WI38 (cell line): ENCODE results near the gene ANXA9.

ENCODE experiments used
- H3K4me3 ChIP-seq: 2 replicates; pipeline ENCODE4 v1.5.1; 2011; ENCODE audit warnings: low read depth, mild to moderate bottlenecking, control low read depth, low read length
- TF ChIP-seq, protein P1 (sequence below): IDR thresholded peaks from 2 replicates; pipeline ENCODE4 v1.5.1; 2012; ENCODE audit warnings: low read depth, mild to moderate bottlenecking, control low read depth, low read length

ANXA9 gene

DNA sequence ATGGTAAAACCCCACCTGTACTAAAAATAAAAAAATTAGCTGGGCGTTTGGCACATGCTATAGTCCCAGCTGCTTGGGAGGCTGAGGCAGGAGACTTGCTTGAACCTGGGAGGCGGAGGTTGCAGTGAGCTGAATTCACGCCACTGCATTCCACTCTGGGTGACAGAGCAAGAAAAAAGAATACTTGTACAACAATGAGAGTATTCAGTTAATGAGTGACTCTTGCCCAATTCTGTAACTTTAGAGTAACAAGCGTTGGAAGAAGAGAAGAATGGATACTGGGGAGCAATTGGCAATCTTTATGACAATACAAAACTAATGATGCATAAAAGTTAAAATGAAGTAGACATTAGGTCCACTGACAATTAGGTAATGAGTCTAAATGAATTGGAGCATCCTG, 10.5 kb downstream of the ANXA9 start:
- TF ChIP-seq, protein P1, sequence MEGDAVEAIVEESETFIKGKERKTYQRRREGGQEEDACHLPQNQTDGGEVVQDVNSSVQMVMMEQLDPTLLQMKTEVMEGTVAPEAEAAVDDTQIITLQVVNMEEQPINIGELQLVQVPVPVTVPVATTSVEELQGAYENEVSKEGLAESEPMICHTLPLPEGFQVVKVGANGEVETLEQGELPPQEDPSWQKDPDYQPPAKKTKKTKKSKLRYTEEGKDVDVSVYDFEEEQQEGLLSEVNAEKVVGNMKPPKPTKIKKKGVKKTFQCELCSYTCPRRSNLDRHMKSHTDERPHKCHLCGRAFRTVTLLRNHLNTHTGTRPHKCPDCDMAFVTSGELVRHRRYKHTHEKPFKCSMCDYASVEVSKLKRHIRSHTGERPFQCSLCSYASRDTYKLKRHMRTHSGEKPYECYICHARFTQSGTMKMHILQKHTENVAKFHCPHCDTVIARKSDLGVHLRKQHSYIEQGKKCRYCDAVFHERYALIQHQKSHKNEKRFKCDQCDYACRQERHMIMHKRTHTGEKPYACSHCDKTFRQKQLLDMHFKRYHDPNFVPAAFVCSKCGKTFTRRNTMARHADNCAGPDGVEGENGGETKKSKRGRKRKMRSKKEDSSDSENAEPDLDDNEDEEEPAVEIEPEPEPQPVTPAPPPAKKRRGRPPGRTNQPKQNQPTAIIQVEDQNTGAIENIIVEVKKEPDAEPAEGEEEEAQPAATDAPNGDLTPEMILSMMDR: no peak
- H3K4me3 ChIP-seq: no peak overlapping the region

DNA sequence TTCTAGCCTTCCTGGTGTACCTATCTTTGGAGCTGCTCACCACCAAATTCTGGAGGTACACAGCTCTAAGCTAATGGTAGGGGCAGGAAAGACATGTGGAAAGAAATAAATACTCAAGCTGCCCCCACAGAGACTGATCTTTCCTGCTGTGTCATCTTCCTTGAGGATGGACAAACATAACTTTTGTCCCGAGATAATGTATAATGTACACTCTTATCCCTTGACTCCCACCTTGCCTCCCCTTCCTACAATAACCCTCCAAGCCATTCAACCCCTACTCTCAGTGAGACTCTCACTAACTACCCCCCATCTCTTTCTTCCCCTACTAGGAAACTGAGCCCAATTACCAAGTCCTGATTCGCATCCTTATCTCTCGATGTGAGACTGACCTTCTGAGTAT, 12.2 kb downstream of the ANXA9 start:
- TF ChIP-seq, protein P1: no peak

DNA sequence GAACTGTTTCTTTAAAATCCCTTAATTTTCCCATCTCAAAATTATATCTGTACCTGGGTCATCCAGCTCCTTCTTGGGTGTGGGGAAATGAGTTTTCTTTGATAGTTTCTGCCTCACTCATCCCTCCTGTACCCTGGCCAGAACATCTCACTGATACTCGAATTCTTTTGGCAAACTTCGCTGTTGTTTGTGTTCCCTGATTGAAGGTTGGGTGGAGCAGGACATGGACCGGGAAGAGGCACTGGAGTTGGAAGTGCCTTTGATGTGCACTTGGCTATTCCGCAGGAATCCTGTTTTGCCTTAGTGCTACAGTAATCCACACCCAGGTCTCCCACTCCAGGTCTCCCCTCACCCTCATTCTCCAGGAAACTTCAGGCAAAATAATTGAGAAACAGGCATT, 13.4 kb downstream of the ANXA9 start:
- TF ChIP-seq, protein P1: no peak
- no peak overlapping the region for H3K4me3 ChIP-seq

More for the DNA sequence above, 12.2 kb downstream of the ANXA9 start:
- no peak overlapping the region for H3K4me3 ChIP-seq

DNA sequence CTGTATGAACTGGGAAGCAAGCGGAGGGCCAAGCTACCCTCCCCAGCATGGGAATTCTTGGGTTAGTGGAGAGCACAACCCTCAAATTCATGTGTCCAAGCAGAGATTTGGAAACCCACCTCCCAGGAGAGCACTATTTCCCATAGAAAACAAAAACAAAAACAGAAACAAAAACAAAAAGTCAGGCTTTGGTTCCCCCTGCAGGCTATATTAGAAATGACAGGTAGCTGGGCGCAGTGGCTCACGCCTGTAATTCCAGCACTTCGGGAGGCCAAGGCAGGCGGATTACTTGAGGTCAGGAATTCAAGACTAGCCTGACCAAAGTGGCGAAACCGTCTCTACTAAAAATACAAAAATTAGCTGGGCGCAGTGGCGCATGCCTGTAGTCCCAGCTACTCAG, 13.8 kb downstream of the ANXA9 start:
- TF ChIP-seq, protein P1: peak; percentile 67
- H3K4me3 ChIP-seq: no peak overlapping the region

DNA sequence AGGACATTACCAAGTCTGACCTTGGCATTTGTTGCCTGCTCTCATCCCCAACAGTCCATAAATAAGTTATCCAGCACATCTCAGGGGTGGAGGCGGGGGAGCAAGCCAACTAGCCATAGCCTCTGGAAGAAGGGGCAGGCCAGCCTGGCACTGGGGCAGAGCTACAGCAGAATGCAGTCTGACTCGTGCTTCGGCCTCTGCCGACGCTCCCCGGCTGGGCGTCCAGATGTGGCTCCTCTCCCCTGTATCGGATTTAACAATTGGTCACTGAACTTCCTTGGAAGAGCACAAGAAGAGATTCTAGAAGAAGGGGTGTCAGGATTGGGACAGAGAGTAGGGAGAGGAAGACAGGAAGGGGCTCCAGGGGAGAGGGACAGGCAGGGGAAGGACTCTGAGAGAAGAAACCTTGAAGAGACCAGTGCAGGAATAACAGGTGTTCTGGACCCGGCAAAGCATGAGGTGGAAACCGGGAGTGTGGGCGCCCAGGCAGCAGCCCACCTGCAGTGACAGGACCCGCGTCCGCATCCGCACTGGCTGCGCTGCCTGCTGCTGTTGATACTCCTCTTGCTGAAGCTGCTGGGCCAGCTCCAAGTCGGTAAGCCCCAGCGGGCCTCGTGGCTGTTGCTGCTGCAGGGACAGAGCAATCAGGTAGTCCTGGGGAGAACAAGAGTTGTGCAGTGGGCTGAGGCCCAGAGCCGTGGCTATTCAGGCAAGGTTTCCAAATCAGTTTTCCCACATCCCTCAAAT, 15.2 kb downstream of the ANXA9 start:
- TF ChIP-seq, protein P1: no peak
- H3K4me3 ChIP-seq: no peak overlapping the region

DNA sequence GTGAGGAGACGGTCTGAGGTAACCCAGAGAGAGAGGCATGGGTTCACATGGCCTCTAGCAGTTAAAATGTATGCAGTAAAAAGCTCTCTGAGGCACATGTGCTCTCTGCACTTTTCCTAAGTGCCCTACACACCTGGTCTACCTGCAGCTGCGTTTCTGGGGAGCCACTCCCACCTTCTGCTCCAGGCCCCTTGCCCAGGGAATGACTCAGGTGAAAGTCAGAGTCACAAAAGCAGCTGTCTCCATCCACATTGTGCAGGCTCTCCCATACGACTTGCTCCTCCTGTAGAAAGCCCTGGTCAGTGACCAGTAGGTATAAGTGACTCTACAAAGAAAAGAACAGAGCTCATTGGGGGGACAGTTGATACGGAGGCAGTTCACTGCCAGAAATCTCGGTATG, 15.9 kb downstream of the ANXA9 start:
- TF ChIP-seq, protein P1: no peak
- H3K4me3 ChIP-seq: no peak overlapping the region

DNA sequence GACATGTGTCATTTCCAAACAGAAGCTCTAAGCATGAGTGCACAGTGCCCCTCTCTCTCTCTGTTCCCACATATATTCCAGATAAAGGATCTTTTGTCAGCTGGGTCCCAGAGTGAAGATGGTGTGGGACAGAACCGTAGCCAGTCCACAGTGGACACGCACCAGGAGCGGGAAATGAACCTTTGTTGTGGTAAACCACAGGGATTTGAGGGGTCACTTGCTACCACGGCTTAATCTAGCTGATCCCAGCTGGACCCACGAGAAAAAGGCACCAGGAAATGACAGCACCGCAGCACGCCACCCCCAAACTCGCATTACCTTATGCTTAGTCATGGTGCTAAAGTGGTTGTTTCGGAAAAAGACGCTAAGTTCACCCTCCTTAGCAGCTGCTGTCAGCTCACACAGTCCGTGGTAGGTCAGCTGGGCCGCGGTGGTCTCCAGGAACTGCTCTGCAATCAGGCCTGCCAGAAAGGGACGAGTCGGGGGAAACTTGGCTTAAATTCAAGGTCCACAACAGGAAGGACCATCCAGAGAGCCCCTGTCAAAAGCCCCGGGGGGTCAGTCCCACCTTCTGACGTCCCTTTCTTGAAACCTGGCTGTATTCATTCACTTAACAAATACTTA, 17.1 kb downstream of the ANXA9 start:
- H3K4me3 ChIP-seq: no peak overlapping the region
- TF ChIP-seq, protein P1: no peak
